HG03558 (cell line): ENCODE results near the gene DEPDC5.

ENCODE experiments used
- ATAC-seq: cut with Tn5 transposase; IDR thresholded peaks from one replicate; pipeline ENCODE4 v1.9.1; 2021; ENCODE audit warnings: moderate number of reproducible peaks; ENCODE audit not compliant: unreplicated experiment; ENCODE audit errors: extremely low read depth

DEPDC5 gene

GRCh38 chr22:31844941-31845340 lies 91.1 kb downstream of the DEPDC5 start:
- no peak for ATAC-seq

GRCh38 chr22:31846161-31847115 lies 92.6 kb downstream of the DEPDC5 start:
- no peak for ATAC-seq

GRCh38 chr22:31848411-31848810 lies 94.6 kb downstream of the DEPDC5 start:
- no peak for ATAC-seq

- ATAC-seq: no peak
These were observed 96.3 kb downstream of the DEPDC5 start for GRCh38 chr22:31850135-31850534.

GRCh38 chr22:31852691-31853421 lies 99.0 kb downstream of the DEPDC5 start:
- ATAC-seq: no peak

- no peak for ATAC-seq
These were observed 100.1 kb downstream of the DEPDC5 start for GRCh38 chr22:31853736-31854495.

- no peak for ATAC-seq
These were observed 103.4 kb downstream of the DEPDC5 start for GRCh38 chr22:31857247-31857646.

- ATAC-seq: no peak
These were observed 107.5 kb downstream of the DEPDC5 start for GRCh38 chr22:31861226-31861840.

GRCh38 chr22:31866918-31867317 lies 113.1 kb downstream of the DEPDC5 start:
- ATAC-seq: no peak

- no peak for ATAC-seq
These were observed 113.8 kb downstream of the DEPDC5 start for GRCh38 chr22:31867386-31868153.

- ATAC-seq: no peak
These were observed 115.9 kb downstream of the DEPDC5 start for GRCh38 chr22:31869739-31870138.

GRCh38 chr22:31870890-31871289 lies 117.1 kb downstream of the DEPDC5 start:
- no peak for ATAC-seq

- ATAC-seq: no peak
These were observed 117.7 kb downstream of the DEPDC5 start for GRCh38 chr22:31871480-31871879.

GRCh38 chr22:31872209-31872608 lies 118.4 kb downstream of the DEPDC5 start:
- no peak for ATAC-seq

GRCh38 chr22:31874821-31875220 lies 121.0 kb downstream of the DEPDC5 start:
- ATAC-seq: no peak

- no peak for ATAC-seq
These were observed 122.5 kb downstream of the DEPDC5 start for GRCh38 chr22:31876156-31876920.

- ATAC-seq: no peak
These were observed 125.8 kb downstream of the DEPDC5 start for GRCh38 chr22:31879585-31879984.

GRCh38 chr22:31881200-31881599 lies 127.4 kb downstream of the DEPDC5 start:
- ATAC-seq: no peak

GRCh38 chr22:31881865-31882264 lies 128.0 kb downstream of the DEPDC5 start:
- ATAC-seq: no peak
